ENCODE data around the gene LPAR3. TPM values are rescaled to one million over a fixed set of nuclear protein-coding genes. Genes with fewer than 3 reads are reported as not detected.

LPAR3 gene
- total and polyA plus RNA-seq, 12 donors: 4.7 to 17.3 (median 10.7) TPM

GRCh38 chr1:84797603-84798002, 95.4 kb downstream of the LPAR3 start:
- ATAC-seq (peak; percentile 70 to 96 (median 90)), DNase-seq (peak in 1 of 2 donors; percentile 22)
- TF ChIP-seq CTCF (IDR thresholded peaks at IDR 0.05): no peak
- intact Hi-C loops (cut with DNase I): loop anchor here in 4 of 10 donors (5.0 to 10.0 kb wide), 3 partner anchors 87 to 95 kb away; partner anchors contain the start of gene LPAR3 (in 1 of the 4)
- H3K36me3 ChIP-seq: no peaks in the 10 kb centered on the region
- H3K4me3 ChIP-seq: peak overlapping the region in 2 of 10 donors; percentile 2 to 10
- peaks cover 0 to 6% (median 0%) of the 10 kb centered on the region in 9 donors for H3K4me1 ChIP-seq
- H3K27me3 ChIP-seq: no peaks in the 10 kb centered on the region
- WGBS, 2 donors: 47 to 55% methylated on average over 3 of the region's 3 CpGs
- peak overlapping the region in 3 of 10 donors; percentile 40 to 41 (median 41) for H3K27ac ChIP-seq
- peaks cover 0 to 7% (median under 1%) of the 10 kb centered on the region in 11 donors for H3K9me3 ChIP-seq

DNA sequence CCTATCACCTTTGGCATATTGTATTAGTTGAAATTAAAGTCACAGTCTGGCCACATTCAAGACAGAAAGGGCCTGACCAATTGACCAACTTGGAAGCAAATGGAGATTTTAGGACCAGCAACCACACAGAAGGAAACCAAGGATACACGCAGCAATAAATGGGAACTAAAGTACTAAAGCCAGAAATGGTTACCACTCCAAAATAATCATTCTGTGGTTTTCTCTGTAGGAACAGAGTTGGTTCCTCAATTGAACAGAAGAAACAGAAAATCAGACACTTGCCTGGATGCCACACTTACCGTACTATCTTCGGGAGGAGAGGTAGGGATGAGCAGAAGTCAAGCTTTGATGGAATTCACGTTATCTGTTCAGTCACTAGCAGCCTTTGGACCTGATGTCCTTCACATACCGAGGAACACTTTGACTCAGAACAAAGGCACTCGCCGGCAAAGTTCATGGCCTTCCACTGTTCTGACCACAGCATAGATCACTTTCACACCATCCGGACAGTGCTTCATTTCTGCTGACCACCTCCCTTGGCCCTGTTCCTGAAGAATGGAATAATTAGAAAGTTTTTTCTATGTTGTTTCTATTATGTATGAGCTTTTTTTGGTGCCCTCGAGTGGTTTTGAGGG, 96.9 kb downstream of the LPAR3 start:
- no peaks in the 10 kb centered on the region for H3K27me3 ChIP-seq
- peaks cover 0 to 6% (median 0%) of the 10 kb centered on the region in 9 donors for H3K4me1 ChIP-seq
- no peak overlapping the region for H3K4me3 ChIP-seq
- H3K27ac ChIP-seq: peak overlapping the region in 1 of 10 donors; percentile 45
- intact Hi-C loops (cut with DNase I): loop anchor here in 4 of 10 donors (5.0 to 10.0 kb wide), 3 partner anchors 89 to 96 kb away; partner anchors contain the start of gene LPAR3 (in 1 of the 4)
- ATAC-seq (peak in 4 of 8 donors; percentile 34 to 57 (median 40)), DNase-seq (no peak)
- 67 to 70% methylated on average over 9 of the region's 9 CpGs for WGBS, 2 donors
- no peaks in the 10 kb centered on the region for H3K36me3 ChIP-seq
- peaks cover 0 to 15% (median 4%) of the 10 kb centered on the region in 11 donors for H3K9me3 ChIP-seq
- no peak for TF ChIP-seq CTCF (IDR thresholded peaks at IDR 0.05)

DNA sequence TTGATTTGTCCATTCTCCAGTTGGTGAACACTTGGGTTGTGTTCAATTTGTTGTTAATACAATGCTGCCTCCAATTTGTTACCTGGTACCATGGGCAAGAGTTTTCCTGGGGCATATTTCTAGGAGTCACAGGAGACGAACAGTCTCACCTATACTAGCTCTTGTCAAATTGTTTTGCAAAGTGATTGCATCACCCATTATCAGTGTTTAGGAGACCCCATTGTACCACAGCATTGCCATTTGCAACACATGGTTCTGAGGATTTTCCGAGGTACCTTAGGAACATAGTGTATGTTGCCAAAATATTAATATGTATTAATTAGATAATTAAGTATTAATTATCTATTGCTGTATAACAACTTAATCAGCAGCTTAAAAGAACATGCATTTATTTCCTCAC, 97.8 kb downstream of the LPAR3 start:
- ATAC-seq: no peak
- no peaks in the 10 kb centered on the region for H3K36me3 ChIP-seq
- intact Hi-C loops (cut with DNase I): loop anchor here in 4 of 10 donors (5.0 to 10.0 kb wide), 3 partner anchors 90 to 97 kb away; partner anchors contain the start of gene LPAR3 (in 1 of the 4)
- H3K4me1 ChIP-seq: peaks cover 0 to 6% (median 0%) of the 10 kb centered on the region in 9 donors
- TF ChIP-seq CTCF (IDR thresholded peaks at IDR 0.05): no peak
- no peak overlapping the region for H3K4me3 ChIP-seq
- no peak overlapping the region for H3K27ac ChIP-seq
- H3K27me3 ChIP-seq: no peaks in the 10 kb centered on the region
- peaks cover 0 to 15% (median 4%) of the 10 kb centered on the region in 11 donors for H3K9me3 ChIP-seq
- 85 to 91% methylated on average over 2 of the region's 2 CpGs for WGBS, 2 donors
- DNase-seq: no peak

GRCh38 chr1:84792421-84792820, 100.6 kb downstream of the LPAR3 start:
- intact Hi-C loops (cut with DNase I): loop anchor here in 2 of 10 donors (10.0 kb wide), 1 partner anchor 92 kb away; no protein-coding TSS in a partner anchor
- Histone ChIP-seq H3K4me1 (peaks cover 0 to 6% (median 0%) of the 10 kb centered on the region in 9 donors), H3K4me3 (no peak overlapping the region), H3K36me3 (no peaks in the 10 kb centered on the region), H3K9me3 (peaks cover 0 to 27% (median 6%) of the 10 kb centered on the region in 11 donors), H3K27me3 (no peaks in the 10 kb centered on the region), H3K27ac (no peak overlapping the region)
- 82 to 92% methylated on average over 2 of the region's 2 CpGs for WGBS, 2 donors
- TF ChIP-seq CTCF (IDR thresholded peaks at IDR 0.05): no peak
- no peak for DNase-seq
- no peak for ATAC-seq
